ENCODE measurements around the gene HS3ST6.

HS3ST6 gene

DNA sequence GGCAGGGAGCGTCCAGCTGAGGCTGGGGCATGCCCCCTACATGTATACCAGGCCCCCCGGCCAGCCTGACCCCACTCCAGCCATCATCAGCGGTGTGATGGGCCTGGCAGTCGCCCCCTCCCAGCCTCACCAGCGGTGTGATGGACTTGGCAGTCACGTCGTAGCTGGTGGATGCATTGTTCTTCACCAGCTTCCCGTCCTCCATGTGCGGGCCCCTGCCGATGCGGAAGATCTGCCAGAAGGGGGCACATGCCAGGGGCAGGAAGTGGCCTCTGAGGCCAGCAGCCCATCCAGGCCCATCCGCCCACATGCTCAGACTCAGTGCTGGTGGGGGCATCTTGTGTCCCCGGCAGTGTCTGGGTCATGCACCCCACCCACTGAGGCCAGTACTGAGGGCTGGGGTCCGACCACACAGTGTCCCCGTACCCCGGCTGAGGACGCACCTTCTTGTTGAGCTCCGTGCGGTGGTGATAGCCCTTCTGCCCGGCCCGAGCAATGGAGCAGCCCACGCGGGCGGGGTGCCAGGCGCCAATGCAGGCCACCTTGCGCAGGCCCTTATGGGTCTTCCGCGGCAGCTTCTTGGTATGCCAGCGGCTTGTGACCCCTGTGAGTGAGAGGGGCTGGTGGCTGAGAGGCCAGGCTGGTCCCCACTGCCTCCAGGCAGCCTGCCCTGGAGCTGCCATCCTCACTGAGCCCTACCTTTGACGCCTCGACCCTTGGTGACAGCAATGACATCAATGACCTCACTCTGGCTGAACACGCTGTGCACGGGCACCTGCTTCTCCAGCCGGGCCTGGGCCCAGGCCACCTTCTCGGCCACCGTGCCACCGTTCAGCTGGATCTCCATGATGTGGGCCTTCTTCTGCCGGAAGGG, 28.5 kb upstream of the HS3ST6 start:
- Histone ChIP-seq H2AFZ (ENCODE audit: low read depth) (no peak overlapping the region), H3K27ac (no peak overlapping the region), H3K4me3 (IDR thresholded peaks at IDR 0.05; ENCODE audit: insufficient read depth, low read depth, low read length) (no peak overlapping the region), H3K79me2 (ENCODE audit: insufficient read depth, low read depth) (no peaks in the 10 kb centered on the region), H4K20me1 (ENCODE audit: insufficient read depth) (no peaks in the 10 kb centered on the region), H3K36me3 (ENCODE audit: insufficient read depth) (no peaks in the 10 kb centered on the region), H3K4me2 (no peak overlapping the region), H3K4me1 (ENCODE audit: low read depth, poor library complexity, severe bottlenecking) (peaks cover 15% of the 10 kb centered on the region), H3K9ac (no peak overlapping the region), H3K27me3 (ENCODE audit: insufficient read depth, low read depth) (peaks cover 3% of the 10 kb centered on the region; the same call in 1 of the 2 replicates)
- TF ChIP-seq, protein P1, sequence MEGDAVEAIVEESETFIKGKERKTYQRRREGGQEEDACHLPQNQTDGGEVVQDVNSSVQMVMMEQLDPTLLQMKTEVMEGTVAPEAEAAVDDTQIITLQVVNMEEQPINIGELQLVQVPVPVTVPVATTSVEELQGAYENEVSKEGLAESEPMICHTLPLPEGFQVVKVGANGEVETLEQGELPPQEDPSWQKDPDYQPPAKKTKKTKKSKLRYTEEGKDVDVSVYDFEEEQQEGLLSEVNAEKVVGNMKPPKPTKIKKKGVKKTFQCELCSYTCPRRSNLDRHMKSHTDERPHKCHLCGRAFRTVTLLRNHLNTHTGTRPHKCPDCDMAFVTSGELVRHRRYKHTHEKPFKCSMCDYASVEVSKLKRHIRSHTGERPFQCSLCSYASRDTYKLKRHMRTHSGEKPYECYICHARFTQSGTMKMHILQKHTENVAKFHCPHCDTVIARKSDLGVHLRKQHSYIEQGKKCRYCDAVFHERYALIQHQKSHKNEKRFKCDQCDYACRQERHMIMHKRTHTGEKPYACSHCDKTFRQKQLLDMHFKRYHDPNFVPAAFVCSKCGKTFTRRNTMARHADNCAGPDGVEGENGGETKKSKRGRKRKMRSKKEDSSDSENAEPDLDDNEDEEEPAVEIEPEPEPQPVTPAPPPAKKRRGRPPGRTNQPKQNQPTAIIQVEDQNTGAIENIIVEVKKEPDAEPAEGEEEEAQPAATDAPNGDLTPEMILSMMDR (conservative IDR thresholded peaks at IDR 0.05; ENCODE audit: low read depth, low read length) = no peak

DNA sequence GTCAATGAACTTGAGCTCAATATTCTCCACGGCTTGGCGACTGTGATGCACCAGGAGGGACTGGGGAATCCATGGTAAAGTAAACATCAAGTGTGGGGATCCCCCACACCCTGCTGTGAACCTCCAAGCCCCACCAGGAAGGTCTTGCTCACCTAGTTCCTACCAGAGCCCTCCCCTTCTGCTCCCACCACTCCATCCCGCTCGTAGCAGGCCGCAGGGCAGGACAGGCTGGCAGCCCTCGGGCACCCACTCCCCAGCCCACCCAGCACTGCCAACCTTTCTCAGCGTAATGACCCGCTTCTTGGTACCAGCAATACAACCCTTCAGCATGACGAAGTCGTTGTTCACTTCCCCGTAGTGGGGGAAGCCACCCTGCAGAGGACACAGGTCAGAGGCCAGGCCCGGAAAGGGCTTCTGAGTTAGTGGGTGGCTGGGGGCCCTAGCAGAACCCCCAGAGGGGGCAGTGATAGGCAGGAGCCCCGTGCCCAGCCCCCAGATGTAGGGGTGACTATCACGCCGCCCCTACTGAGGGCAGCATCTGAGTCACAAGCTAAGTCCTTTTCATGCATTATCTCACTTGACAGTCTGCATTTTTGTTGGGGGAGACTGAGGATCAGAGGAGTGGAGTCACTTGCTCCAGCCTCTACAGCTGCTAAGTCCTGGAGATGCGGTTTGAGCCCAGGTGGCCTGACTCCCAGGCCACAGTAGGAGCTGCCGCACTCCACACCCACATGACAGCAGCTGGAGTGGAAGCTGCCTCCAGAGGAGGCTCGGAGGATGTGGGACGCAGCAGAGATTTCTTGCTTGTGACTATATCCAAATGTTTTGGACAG, 27.6 kb upstream of the HS3ST6 start:
- H3K4me1 ChIP-seq (ENCODE audit: low read depth, poor library complexity, severe bottlenecking) = peaks cover 18% of the 10 kb centered on the region
- no peak overlapping the region for H3K4me3 ChIP-seq (IDR thresholded peaks at IDR 0.05; ENCODE audit: insufficient read depth, low read depth, low read length)
- H3K4me2 ChIP-seq = no peak overlapping the region
- no peak overlapping the region for H3K27ac ChIP-seq
- H3K27me3 ChIP-seq (ENCODE audit: insufficient read depth, low read depth) = no peaks in the 10 kb centered on the region; the same call in 1 of the 2 replicates
- TF ChIP-seq, protein P1 (conservative IDR thresholded peaks at IDR 0.05; ENCODE audit: low read depth, low read length) = no peak
- no peaks in the 10 kb centered on the region for H3K79me2 ChIP-seq (ENCODE audit: insufficient read depth, low read depth)
- H4K20me1 ChIP-seq (ENCODE audit: insufficient read depth) = no peaks in the 10 kb centered on the region
- H2AFZ ChIP-seq (ENCODE audit: low read depth) = no peak overlapping the region
- H3K9ac ChIP-seq = no peak overlapping the region
- no peaks in the 10 kb centered on the region for H3K36me3 ChIP-seq (ENCODE audit: insufficient read depth)

DNA sequence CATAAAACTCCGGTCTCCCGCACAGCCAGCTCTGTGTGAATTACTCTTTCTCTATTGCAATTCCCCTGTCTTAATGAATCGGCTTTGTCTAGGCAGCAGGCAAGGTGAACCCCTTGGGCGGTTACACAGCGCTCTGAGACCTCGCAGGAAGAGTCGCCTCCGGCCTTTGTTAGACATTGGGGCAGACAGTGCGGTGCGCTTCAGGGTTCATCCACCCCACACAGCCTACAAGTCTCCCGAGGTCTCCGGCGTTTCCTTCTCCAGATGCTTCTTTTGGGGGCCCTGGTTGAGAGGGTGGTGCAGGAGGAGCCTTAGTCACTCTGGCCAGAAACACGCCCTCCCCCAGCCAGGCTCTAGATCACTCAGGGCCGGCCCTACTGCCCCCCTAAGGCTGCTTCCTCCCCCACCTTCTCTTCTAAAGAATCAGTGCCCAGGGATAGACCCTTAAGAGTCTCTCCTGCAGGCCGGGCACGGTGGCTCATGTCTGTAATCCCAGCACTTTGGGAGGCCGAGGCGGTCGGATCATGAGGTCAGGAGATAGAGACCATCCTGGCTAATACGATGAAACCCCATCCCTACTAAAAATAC, 26.5 kb upstream of the HS3ST6 start:
- peaks cover 18% of the 10 kb centered on the region for H3K4me1 ChIP-seq (ENCODE audit: low read depth, poor library complexity, severe bottlenecking)
- H3K4me3 ChIP-seq (IDR thresholded peaks at IDR 0.05; ENCODE audit: insufficient read depth, low read depth, low read length) = no peak overlapping the region
- H3K27me3 ChIP-seq (ENCODE audit: insufficient read depth, low read depth) = no peaks in the 10 kb centered on the region
- no peak overlapping the region for H3K9ac ChIP-seq
- H3K79me2 ChIP-seq (ENCODE audit: insufficient read depth, low read depth) = no peaks in the 10 kb centered on the region
- no peak overlapping the region for H3K4me2 ChIP-seq
- TF ChIP-seq, protein P1 (conservative IDR thresholded peaks at IDR 0.05; ENCODE audit: low read depth, low read length) = no peak
- no peak overlapping the region for H2AFZ ChIP-seq (ENCODE audit: low read depth)
- H4K20me1 ChIP-seq (ENCODE audit: insufficient read depth) = no peaks in the 10 kb centered on the region
- H3K36me3 ChIP-seq (ENCODE audit: insufficient read depth) = no peaks in the 10 kb centered on the region
- H3K27ac ChIP-seq = no peak overlapping the region

DNA sequence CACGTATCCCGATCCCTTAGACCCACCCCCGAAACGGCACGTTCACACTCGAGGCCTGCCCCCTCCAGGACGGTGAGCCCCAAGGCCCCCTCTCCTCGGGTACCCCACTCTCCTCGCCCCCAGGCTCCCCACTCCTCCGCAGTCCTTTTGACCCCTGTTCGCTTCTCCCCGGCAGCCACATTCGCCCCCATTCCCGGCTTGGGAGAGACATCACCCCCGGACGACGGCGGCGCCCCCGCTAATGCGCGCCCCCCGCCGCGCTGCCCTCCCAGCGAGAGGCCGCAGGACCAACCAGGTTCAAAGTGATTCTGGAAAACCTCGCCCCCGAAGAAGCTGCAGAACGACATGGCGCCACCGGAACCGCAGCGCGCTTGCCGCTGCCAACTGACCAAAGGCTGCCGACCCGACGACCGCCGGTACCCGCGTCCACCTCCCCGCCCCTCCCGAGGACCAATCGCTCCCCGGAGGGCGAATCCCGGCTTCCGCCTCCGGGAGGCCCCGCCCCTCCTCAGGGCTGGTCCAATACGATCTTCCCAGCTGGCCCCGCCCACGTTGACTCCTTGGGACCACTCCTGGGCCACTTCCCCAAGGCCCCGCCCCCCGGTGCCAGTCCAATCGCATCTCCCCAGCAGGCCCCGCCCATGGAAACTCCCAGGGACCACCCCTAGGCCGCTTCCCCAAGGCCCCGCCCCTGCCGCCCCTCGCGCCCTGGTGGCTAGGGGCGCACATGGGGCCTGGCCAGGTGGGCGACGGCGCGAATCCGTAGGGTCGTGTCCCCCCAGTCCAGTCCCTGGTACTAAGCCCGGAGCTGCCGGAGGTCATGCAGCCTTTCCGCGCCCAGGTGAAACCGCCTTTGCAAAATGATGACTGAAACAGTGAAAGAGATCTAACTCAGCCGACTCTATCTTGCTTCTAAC, 24.9 kb upstream of the HS3ST6 start, which contains the start of gene MSRB1:
Gene MSRB1 (minus strand): TSS at position 390 of the 917 bp plus-strand sequence. CDS start 43 bp downstream, at position 347.
- H3K9ac ChIP-seq = peak within 1 kb of the TSS; percentile 25; the same call in 1 of the 2 replicates
- peaks cover 18% of the 10 kb centered on the region for H3K4me1 ChIP-seq (ENCODE audit: low read depth, poor library complexity, severe bottlenecking)
- no peak within 1 kb of the TSS for H3K27ac ChIP-seq
- H3K36me3 ChIP-seq (ENCODE audit: insufficient read depth) = no peaks in the 10 kb centered on the region
- peak within 1 kb of the TSS; percentile 97 for H3K4me2 ChIP-seq
- no peaks in the 10 kb centered on the region for H3K79me2 ChIP-seq (ENCODE audit: insufficient read depth, low read depth)
- H3K27me3 ChIP-seq (ENCODE audit: insufficient read depth, low read depth) = no peaks in the 10 kb centered on the region
- H2AFZ ChIP-seq (ENCODE audit: low read depth) = peak within 1 kb of the TSS; percentile 95
- H4K20me1 ChIP-seq (ENCODE audit: insufficient read depth) = no peaks in the 10 kb centered on the region
- TF ChIP-seq, protein P1 (conservative IDR thresholded peaks at IDR 0.05; ENCODE audit: low read depth, low read length) = no peak
- no peak within 1 kb of the TSS for H3K4me3 ChIP-seq (IDR thresholded peaks at IDR 0.05; ENCODE audit: insufficient read depth, low read depth, low read length)
